ENCODE measurements around the gene SLC66A2.

SLC66A2 gene

DNA sequence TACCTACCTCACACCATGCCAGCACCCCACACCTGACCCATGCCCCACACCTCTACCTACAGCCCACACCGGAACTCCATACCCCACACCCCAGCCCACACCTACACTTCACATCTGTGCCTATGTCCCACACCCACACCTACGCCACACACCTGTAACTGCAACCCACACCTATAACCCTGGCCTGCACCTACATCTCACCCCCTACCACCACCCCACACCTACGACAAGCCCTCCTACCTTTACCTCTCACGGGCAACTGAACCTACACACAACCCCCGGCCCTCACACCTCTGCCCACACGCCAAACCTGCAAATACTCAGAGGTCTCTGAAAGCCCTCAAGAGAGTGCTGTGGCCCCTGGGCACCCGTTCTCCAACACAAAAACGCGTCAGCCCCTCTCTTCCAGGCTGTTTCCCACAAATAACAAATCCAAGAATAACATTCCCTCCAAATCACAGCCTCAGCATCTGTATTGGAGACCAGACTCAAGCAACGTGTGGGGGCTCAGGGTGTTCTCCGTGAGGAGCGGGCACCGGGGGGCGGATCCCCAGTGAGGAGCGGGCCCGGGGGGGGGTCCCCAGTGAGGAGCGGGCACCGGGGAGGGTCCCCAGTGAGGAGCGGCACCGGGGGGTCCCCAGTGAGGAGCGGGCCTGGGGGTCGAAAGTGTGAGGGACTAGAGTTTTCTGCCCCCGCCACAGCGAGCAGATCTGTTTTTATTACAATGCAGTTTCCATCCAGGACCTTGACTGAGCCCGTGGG is 33.4 kb downstream of the SLC66A2 start:
- no peak overlapping the region for H3K27ac ChIP-seq
- no peak for DNase-seq (ENCODE audit: low spot score)
- CTCF ChIA-PET, result no interaction called here
- no peak for TF ChIP-seq CTCF (conservative IDR thresholded peaks at IDR 0.05; ENCODE audit: low read depth)
- POLR2A ChIA-PET (ENCODE audit: low non-redundant PET), result no interaction called here

DNA sequence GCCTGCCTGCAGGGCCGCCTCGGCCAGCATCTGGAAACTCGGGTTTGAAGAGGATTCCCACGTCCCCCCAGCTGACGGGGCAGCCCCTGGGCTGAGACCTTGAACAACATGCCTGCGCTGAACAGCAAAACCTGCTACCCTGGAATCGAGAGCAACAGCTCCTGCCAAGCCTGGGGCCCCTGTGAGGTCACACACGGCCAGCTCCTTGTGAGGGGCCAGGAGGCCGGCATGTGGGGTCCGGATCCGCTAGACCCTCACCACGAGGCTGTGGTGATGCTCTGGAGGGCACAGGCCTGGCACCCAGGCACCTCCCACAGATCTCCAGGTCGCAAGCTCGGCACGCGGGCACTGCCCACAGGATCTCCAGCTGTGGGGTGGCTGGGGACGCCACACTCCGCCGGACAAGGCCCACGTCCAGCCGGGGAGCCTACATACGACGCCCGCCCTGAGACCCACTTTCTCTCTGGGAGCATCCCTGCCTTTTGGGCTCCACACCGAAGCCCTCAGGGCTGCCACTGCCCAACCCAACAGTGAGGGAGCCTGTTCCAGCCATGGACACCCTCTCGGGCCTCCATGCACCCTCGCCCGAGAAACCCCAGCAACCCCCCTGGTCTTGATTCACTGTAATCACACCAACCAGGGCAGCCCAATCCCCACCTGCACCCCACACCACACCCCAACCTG is 34.1 kb downstream of the SLC66A2 start:
- ChIA-PET POLR2A (ENCODE audit: low non-redundant PET) (no interaction called here), CTCF (no interaction called here)
- no peak for DNase-seq (ENCODE audit: low spot score)
- no peak for TF ChIP-seq CTCF (conservative IDR thresholded peaks at IDR 0.05; ENCODE audit: low read depth)
- H3K27ac ChIP-seq, result no peak overlapping the region

- no peak overlapping the region for H3K27ac ChIP-seq
- CTCF ChIA-PET, result no interaction called here
- DNase-seq (ENCODE audit: low spot score), result no peak
- TF ChIP-seq CTCF (conservative IDR thresholded peaks at IDR 0.05; ENCODE audit: low read depth), result no peak
- POLR2A ChIA-PET (ENCODE audit: low non-redundant PET), result no interaction called here
These were observed 34.8 kb downstream of the SLC66A2 start for GRCh38 chr18:79916546-79917168.

- ChIA-PET CTCF (no interaction called here), POLR2A (ENCODE audit: low non-redundant PET) (no interaction called here)
- TF ChIP-seq CTCF (conservative IDR thresholded peaks at IDR 0.05; ENCODE audit: low read depth), result no peak
- no peak overlapping the region for H3K27ac ChIP-seq
- DNase-seq (ENCODE audit: low spot score), result no peak
These were observed 35.3 kb downstream of the SLC66A2 start for GRCh38 chr18:79916128-79916494.

DNA sequence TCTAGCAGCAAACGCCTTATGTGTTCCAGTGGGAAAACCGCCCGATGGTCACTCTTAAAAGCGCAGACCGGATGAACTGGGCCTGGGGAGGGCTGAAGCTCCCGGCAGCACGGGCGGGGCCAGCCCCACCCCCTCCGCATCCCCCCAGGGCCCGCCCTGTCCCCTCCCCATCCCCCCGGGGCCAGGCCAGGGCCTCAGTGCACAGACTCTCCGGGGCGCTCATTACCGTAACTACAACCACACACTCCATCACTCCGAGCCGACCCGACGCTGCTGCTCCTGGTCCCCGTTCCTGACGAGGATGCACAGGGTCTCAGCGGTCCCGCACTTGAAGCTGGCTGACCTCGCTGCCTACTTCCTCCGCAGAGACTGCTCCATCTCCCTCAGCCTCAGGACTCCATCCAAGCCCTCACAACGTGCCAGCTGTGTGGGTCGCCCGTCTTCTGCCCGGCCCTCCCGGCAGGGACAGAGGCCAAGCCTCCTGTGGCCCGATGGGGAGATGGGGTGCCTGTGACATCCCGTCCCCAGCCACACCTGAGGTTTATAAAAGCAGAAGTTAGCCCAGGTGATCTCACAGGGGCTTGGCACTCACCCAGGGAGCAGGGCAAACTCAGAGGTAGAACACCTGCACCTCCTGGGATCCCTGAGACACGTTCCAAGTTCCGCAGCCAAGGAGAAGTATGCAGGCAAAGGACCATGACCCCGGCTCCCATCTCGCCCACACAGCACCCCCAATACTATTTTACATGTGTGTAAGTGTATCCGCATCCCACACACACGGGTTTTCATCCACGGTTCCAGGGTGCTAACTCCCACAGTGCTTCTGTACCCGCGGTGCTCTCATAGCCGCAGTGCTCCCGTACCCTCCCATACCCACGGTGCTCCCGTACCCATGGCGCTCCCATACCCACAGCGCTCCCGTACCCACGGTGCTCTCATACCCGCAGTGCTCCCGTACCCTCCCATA is 36.0 kb downstream of the SLC66A2 start:
- no peak overlapping the region for H3K27ac ChIP-seq
- ChIA-PET POLR2A (ENCODE audit: low non-redundant PET) (no interaction called here), CTCF (no interaction called here)
- no peak for TF ChIP-seq CTCF (conservative IDR thresholded peaks at IDR 0.05; ENCODE audit: low read depth)
- no peak for DNase-seq (ENCODE audit: low spot score)

- CTCF ChIA-PET, result no interaction called here
- no peak overlapping the region for H3K27ac ChIP-seq
- no peak for TF ChIP-seq CTCF (conservative IDR thresholded peaks at IDR 0.05; ENCODE audit: low read depth)
- POLR2A ChIA-PET (ENCODE audit: low non-redundant PET), result no interaction called here
- no peak for DNase-seq (ENCODE audit: low spot score)
These were observed 36.8 kb downstream of the SLC66A2 start for GRCh38 chr18:79914614-79915160.
